Glomerular endothelial cell (primary cell): Measurements from ENCODE around the gene SPNS3. TPM values are rescaled to one million over a fixed set of nuclear protein-coding genes. Genes with fewer than 3 reads are reported as not detected.

Source experiments
- DNase-seq: peaks from one replicate; pipeline ENCODE4 v3.0.0-alpha.2; 2011; ENCODE audit warnings: low read depth, low spot score; ENCODE audit errors: extremely low read depth
- total RNA-seq: library from RNA; depleted of rRNA; stranded (reverse); fragments of >200 nt; gene quantifications from 2 replicates; pipeline ENCODE4 v1.2.3, GENCODE V29; 2015

SPNS3 gene
- total RNA-seq, 1 donor from 2014 or later: 0.23 TPM

DNA sequence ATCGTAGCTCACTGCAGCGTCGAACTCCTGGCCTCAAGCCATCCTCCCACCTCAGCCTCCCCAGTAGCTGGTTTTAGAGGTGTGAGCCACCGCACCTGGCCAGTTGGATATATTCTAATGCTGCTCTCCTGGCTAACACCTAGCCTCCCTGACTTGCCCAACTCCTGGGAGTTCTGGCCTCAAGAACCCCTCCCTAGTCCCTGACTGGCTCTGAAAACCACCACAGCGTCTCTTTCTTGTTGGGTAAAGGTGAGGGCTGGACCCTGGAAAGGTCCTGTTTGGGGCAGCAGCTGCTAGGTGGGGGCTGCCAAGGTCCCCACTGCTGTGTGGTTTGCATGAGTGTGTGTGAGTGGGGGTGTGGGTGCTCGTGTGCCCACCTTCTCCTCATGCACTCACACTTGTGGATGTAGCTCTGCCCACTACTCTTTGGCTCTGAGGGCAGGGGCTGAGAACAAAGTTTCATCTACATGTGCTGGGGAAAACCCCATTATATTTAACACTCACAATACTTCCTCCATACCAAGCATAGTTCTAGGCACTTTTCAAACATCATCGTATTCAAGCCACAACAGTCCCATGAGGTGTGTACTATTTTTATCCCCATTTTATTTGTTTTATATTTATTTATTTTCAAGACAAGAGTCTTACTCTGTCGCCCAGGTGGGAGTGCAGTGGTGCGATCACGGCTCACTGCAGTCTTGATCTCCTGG lies 7.1 kb upstream of the SPNS3 start:
- no peak for DNase-seq

GRCh38 chr17:4427505-4427904 lies 6.2 kb upstream of the SPNS3 start:
- DNase-seq: no peak

- no peak for DNase-seq
Measured at GRCh38 chr17:4436381-4436780, 2.6 kb downstream of the SPNS3 start.

DNA sequence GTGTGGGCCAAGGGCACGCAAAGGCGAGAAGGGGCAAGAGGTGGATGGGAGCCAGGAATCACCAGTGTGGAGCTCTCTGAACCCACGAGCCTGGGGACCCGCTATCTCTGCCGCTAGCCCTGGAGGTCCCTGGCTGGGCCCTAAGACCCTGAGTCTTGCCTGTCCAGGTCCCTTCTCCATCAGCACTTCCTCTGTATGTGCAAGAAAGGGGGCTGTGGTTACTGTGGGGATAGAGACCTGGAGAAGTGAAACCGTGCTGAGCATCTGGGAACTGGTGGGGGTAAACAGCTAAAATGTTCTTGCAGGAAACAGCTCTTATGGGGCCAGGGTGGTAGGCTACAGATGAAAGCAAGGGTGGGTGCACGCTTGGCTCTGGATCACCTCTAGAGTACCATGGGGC lies 3.1 kb downstream of the SPNS3 start:
- DNase-seq: no peak

DNA sequence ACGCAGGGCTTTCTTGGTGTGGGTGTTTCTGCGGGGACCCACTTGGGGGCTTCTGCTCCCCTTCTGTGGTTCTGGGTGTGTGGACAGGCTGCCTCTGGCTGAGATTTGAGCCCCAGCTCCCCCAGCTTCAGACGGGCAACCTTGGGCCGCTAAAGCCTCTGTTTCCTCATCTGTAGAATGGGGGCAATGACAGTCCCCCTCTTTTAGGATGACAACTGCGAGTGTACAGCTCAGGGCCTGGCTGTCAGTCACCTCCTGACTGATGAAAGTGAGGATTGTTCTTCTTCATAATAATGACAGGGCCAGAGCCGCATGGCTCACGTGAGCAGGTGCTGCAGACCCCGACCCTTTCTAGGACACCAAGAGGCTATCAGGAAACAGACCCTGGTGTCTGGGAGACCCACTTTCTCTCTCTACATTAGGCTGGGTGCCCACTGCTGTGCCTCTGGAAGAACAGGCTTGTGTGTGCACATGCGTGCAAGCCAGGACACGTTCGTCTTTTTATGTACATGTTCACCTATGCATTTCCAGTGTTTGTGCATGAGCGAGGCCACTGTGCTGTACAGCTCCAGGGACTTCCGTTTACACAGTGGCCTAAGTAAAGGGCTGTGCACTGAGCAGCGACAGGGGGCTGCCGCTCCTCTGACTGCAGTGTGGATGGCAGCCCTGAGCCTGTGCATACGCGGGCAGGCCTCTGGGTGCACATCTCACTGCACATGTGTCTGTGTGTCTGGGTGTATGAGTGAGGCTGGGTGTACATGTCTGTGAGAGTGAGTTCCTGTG lies 4.6 kb downstream of the SPNS3 start:
- DNase-seq: no peak

GRCh38 chr17:4440021-4440420 lies 6.3 kb downstream of the SPNS3 start:
- no peak for DNase-seq

- DNase-seq: no peak
Measured at GRCh38 chr17:4440690-4441686, 7.2 kb downstream of the SPNS3 start.

GRCh38 chr17:4442582-4442981 lies 8.8 kb downstream of the SPNS3 start:
- no peak for DNase-seq

- no peak for DNase-seq
Measured at GRCh38 chr17:4443476-4443875, 9.7 kb downstream of the SPNS3 start.

GRCh38 chr17:4444782-4445473 lies 11.2 kb downstream of the SPNS3 start:
- no peak for DNase-seq

GRCh38 chr17:4445731-4446130 lies 12.0 kb downstream of the SPNS3 start:
- DNase-seq: no peak

DNA sequence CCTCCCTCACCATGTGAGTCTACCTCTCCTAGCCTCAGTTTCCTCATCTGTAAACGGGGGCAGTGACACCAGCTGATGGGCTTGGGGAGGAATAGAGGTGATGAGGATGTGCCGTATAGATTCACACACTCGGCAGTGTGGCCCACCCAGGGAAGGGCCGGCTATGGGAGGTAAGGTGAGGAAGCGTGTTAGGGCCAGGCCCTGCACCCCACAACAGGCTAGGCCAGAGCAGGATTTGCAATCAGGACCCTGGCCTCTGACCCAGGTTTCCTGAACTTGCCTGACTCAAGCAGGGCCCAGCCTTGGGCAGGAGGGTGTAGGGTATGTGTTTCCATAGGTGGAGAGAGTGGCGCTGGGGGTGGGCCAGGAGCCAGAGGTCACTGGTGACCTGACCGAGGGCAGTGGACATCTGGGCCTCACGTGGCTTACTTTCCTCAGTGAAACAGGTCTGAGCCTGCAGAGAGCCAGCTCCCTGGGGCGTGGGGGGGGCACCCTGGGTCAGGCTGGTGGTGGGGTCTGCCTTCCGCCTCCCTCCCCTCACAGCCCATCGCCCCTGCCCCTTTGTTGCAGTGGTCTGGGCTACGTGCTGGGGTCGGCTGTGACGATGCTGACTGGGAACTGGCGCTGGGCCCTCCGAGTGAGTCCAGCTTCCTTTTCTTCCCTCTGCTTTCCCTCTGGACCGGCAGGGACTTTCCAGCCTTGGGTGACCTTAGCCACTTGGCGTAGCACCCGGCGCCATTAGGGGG lies 12.8 kb downstream of the SPNS3 start:
- DNase-seq: no peak

GRCh38 chr17:4448197-4448980 lies 14.6 kb downstream of the SPNS3 start:
- no peak for DNase-seq

- no peak for DNase-seq
Measured at GRCh38 chr17:4449736-4450135, 16.0 kb downstream of the SPNS3 start.

DNA sequence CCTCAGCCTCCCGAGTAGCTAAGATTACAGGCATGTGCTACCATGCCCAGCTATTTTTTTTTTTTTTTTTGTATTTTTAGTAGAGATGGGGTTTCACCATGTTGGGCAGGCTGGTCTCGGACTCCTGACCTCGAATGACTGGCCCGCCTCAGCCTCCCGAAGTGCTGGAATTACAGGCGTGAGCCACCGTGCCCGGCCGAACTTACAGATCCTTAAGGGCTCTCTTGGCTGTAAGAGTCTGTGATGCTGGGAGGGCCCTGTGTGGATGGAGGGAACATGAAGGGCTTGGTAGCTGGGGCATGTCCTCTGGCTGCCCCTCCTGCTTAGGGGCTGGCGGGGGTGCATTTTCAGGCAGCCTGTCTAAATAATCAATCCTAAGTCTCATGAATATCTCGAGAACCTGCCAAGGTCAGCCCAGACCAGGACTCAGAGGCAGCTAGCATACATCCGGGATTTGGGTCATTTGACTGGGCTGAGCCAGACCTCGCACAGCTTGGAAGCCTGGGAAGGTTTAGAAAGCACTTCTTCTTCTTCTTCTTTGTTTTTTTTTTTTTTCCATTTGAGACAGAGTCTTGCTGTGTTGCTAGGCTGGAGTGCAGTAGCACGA lies 17.1 kb downstream of the SPNS3 start:
- no peak for DNase-seq

DNA sequence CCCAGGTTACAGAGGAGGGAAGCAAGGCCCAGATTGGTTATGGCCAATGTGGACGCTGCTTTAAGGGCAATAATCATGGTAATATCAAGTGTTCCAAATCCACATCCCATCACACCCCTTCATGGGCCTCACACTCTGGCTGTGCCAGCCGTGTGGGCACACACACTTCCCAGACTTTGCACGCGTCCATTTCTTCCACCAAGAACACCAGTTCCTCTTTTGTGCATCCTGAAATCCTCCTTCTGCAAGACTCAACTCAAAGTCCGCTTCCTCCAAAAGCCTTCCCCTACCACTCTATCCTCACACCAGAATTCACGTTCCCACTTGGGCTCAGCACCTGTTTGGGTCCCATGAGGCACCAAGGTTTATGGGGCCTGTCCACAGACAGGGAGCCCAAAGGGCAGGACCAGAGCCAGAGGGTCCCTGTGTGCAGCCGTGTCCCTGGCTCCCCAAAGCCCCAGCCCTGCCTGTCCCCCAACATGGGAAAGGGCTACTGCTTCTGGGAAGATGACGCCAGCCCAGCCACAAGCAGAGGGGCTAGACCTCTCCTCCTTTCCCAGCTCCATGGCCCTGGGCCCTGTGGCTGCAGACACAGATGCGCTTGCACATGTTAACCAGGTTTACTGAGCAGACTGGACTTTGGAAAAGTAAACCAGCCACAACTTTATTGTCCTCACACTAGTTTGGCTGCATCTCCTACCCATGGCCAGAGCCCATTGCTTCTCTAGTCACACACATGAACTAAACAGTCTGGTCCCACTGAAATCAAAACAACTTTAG lies 20.3 kb downstream of the SPNS3 start:
- no peak for DNase-seq

DNA sequence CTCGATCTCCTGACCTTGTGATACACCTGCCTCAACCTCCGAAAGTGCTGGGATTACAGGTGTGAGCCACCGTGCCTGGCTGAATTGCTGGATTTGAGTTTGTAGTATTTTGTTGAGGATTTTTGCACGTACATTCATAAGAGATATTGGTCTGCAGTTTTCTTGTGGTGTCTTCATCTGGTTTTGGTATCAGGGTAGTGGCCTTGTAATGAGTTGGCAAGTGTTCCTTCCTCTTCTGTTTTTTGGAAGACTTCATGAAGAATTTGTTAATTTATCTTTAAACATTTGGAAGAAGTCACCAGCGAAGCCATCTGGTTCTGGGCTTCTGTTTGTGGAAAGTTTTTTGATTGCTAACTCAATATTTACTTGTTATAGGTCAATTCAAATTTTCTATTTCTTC lies 26.9 kb downstream of the SPNS3 start:
- no peak for DNase-seq
